ENCODE data around the gene RANBP17.
"Not testable (repeated sequence)": the region's sequence is repeated elsewhere in the genome, so short reads cannot be mapped to it uniquely, and the experiment has no call there.

Gene RANBP17

GRCh38 chr5:170870390-170870789 is 8.6 kb downstream of the RANBP17 start:
- DNase-seq, result not testable (repeated sequence)

GRCh38 chr5:170874017-170874416 is 12.2 kb downstream of the RANBP17 start:
- DNase-seq, result no peak

- DNase-seq, result no peak
Observed at GRCh38 chr5:170875811-170876210, 14.0 kb downstream of the RANBP17 start.

- no peak for DNase-seq
Observed at GRCh38 chr5:170880084-170880483, 18.3 kb downstream of the RANBP17 start.

- DNase-seq, result no peak
Observed at GRCh38 chr5:170882345-170882744, 20.5 kb downstream of the RANBP17 start.

GRCh38 chr5:170885256-170885655 is 23.4 kb downstream of the RANBP17 start:
- no peak for DNase-seq

GRCh38 chr5:170885809-170886208 is 24.0 kb downstream of the RANBP17 start:
- no peak for DNase-seq

GRCh38 chr5:170886210-170886894 is 24.5 kb downstream of the RANBP17 start:
- DNase-seq, result no peak

GRCh38 chr5:170892196-170892595 is 30.4 kb downstream of the RANBP17 start:
- DNase-seq, result no peak

- no peak for DNase-seq
Observed at GRCh38 chr5:170894665-170895064, 32.8 kb downstream of the RANBP17 start.

- DNase-seq, result no peak
Observed at GRCh38 chr5:170896779-170897178, 35.0 kb downstream of the RANBP17 start.

GRCh38 chr5:170903075-170903474 is 41.3 kb downstream of the RANBP17 start:
- no peak for DNase-seq

GRCh38 chr5:170907758-170908157 is 45.9 kb downstream of the RANBP17 start:
- peak; percentile 64 to 65 for DNase-seq

GRCh38 chr5:170913573-170913972 is 51.8 kb downstream of the RANBP17 start:
- DNase-seq, result no peak

GRCh38 chr5:170917113-170917512 is 55.3 kb downstream of the RANBP17 start:
- DNase-seq, result no peak

- DNase-seq, result no peak
Observed at GRCh38 chr5:170920196-170920595, 58.4 kb downstream of the RANBP17 start.

GRCh38 chr5:170922331-170922730 is 60.5 kb downstream of the RANBP17 start:
- not testable (repeated sequence) for DNase-seq

- no peak for DNase-seq
Observed at GRCh38 chr5:170923910-170924620, 62.2 kb downstream of the RANBP17 start.

GRCh38 chr5:170935534-170936218 is 73.9 kb downstream of the RANBP17 start:
- not testable (repeated sequence) for DNase-seq

- no peak for DNase-seq
Observed at GRCh38 chr5:170937072-170937471, 75.3 kb downstream of the RANBP17 start.

GRCh38 chr5:170937914-170938313 is 76.1 kb downstream of the RANBP17 start:
- no peak for DNase-seq

- no peak for DNase-seq
Observed at GRCh38 chr5:170939178-170939577, 77.4 kb downstream of the RANBP17 start.

GRCh38 chr5:170941788-170942187 is 80.0 kb downstream of the RANBP17 start:
- no peak for DNase-seq

GRCh38 chr5:170945275-170945674 is 83.5 kb downstream of the RANBP17 start:
- DNase-seq, result no peak

Data from inflammatory macrophage (primary cell).